H9 (cell line): Measurements from ENCODE around the gene COL5A2. TPM values are rescaled to one million over a fixed set of nuclear protein-coding genes. Genes with fewer than 3 reads are reported as not detected.
A peak's percentile ranks its signal among the peaks of the same experiment; 100 is the strongest.

ENCODE experiments used
- DNase-seq: peaks from one replicate; pipeline ENCODE4 v3.0.0-alpha.2; 2017
- H2AFZ ChIP-seq: one replicate; pipeline ENCODE4 v1.6.1; 2013; ENCODE audit warnings: mild to moderate bottlenecking, low read length, control low read depth, moderate library complexity
- H2AK5ac ChIP-seq: 2 replicates; pipeline ENCODE4 v1.6.1; 2013; ENCODE audit warnings: low read length, control low read depth, mixed read lengths; ENCODE audit not compliant: insufficient read length
- H2BK120ac ChIP-seq: one replicate; pipeline ENCODE4 v1.6.1; 2013; ENCODE audit warnings: low read depth, mild to moderate bottlenecking, low read length, control low read depth, inconsistent platforms; ENCODE audit not compliant: poor library complexity, severe bottlenecking
- H2BK12ac ChIP-seq: 2 replicates; pipeline ENCODE4 v1.6.1; 2013; ENCODE audit warnings: low read length, control low read depth, mixed read lengths, low read depth; ENCODE audit not compliant: insufficient read length
- H2BK15ac ChIP-seq: 2 replicates; pipeline ENCODE4 v1.6.1; 2013; ENCODE audit warnings: low read depth, low read length, control low read depth
- H2BK20ac ChIP-seq: one replicate; pipeline ENCODE4 v1.6.1; 2013; ENCODE audit warnings: low read depth, mild to moderate bottlenecking, low read length, control low read depth, inconsistent platforms; ENCODE audit not compliant: poor library complexity, severe bottlenecking
- H2BK5ac ChIP-seq: 2 replicates; pipeline ENCODE4 v1.6.1; 2013; ENCODE audit warnings: low read length, control low read depth, mixed read lengths; ENCODE audit not compliant: insufficient read length
- H3K14ac ChIP-seq: 2 replicates; pipeline ENCODE4 v1.6.1; 2013; ENCODE audit warnings: low read length, control low read depth; ENCODE audit not compliant: insufficient read depth
- H3K18ac ChIP-seq: 2 replicates; pipeline ENCODE4 v1.6.1; 2013; ENCODE audit warnings: low read depth, mild to moderate bottlenecking, mixed read lengths, low read length, control low read depth; ENCODE audit not compliant: insufficient read length
- H3K23ac ChIP-seq: 2 replicates; pipeline ENCODE4 v1.6.1; 2013; ENCODE audit warnings: low read length, control low read depth, mixed read lengths, low read depth; ENCODE audit not compliant: insufficient read length
- H3K23me2 ChIP-seq: 2 replicates; pipeline ENCODE4 v1.6.1; 2013; ENCODE audit warnings: low read depth, mild to moderate bottlenecking, mixed read lengths, low read length, control low read depth; ENCODE audit not compliant: insufficient read length, poor library complexity, severe bottlenecking
- H3K27ac ChIP-seq: 2 replicates; pipeline ENCODE4 v1.5.1; 2013; ENCODE audit warnings: low read length, control low read depth, mixed read lengths, low read depth; ENCODE audit not compliant: insufficient read length
- H3K27me3 ChIP-seq: 2 replicates; pipeline ENCODE4 v1.6.1; 2013; ENCODE audit warnings: low read length, control low read depth, inconsistent platforms; ENCODE audit not compliant: insufficient read depth
- H3K4ac ChIP-seq: 2 replicates; pipeline ENCODE4 v1.6.1; 2013; ENCODE audit warnings: low read depth, mild to moderate bottlenecking, control low read depth, inconsistent platforms, low read length, moderate library complexity
- H3K4me1 ChIP-seq: 2 replicates; pipeline ENCODE4 v1.6.1; 2013; ENCODE audit warnings: low read length, control low read depth, inconsistent platforms; ENCODE audit not compliant: insufficient read depth
- H3K4me2 ChIP-seq: 2 replicates; pipeline ENCODE4 v1.6.1; 2013; ENCODE audit warnings: low read length, control low read depth, mixed read lengths; ENCODE audit not compliant: insufficient read length, insufficient read depth
- H3K56ac ChIP-seq: 2 replicates; pipeline ENCODE4 v1.6.1; 2013; ENCODE audit warnings: low read depth, mild to moderate bottlenecking, mixed read lengths, low read length, control low read depth; ENCODE audit not compliant: insufficient read length
- H3K79me1 ChIP-seq: 2 replicates; pipeline ENCODE4 v1.6.1; 2013; ENCODE audit warnings: low read depth, mild to moderate bottlenecking, moderate library complexity, low read length, control low read depth, inconsistent platforms; ENCODE audit not compliant: insufficient read depth, poor library complexity, severe bottlenecking
- H3K79me2 ChIP-seq: 2 replicates; pipeline ENCODE4 v1.6.1; 2013; ENCODE audit warnings: low read length, control low read depth, inconsistent platforms; ENCODE audit not compliant: insufficient read depth
- H3K9ac ChIP-seq: 2 replicates; pipeline ENCODE4 v1.6.1; 2013; ENCODE audit warnings: low read length, control low read depth, mixed read lengths; ENCODE audit not compliant: insufficient read length; ENCODE audit errors: extremely low read depth
- H3K9me3 ChIP-seq: one replicate; pipeline ENCODE4 v1.6.1; 2013; ENCODE audit warnings: low read depth, low read length, inconsistent platforms; ENCODE audit not compliant: control insufficient read depth
- H3T11ph ChIP-seq: one replicate; pipeline ENCODE4 v1.6.1; 2013; ENCODE audit warnings: mild to moderate bottlenecking, low read length, control low read depth, inconsistent platforms
- H4K20me1 ChIP-seq: one replicate; pipeline ENCODE4 v1.6.1; 2013; ENCODE audit not compliant: control insufficient read depth, insufficient read length, insufficient read depth
- H4K5ac ChIP-seq: 2 replicates; pipeline ENCODE4 v1.6.1; 2013; ENCODE audit warnings: low read depth, mild to moderate bottlenecking, mixed read lengths, low read length, control low read depth; ENCODE audit not compliant: insufficient read length
- H4K8ac ChIP-seq: replicated peaks from 2 replicates; pipeline ENCODE4 v1.6.1; 2013; ENCODE audit warnings: low read length, control low read depth, mixed read lengths, low read depth; ENCODE audit not compliant: insufficient read length
- H4K91ac ChIP-seq: 2 replicates; pipeline ENCODE4 v1.6.1; 2013; ENCODE audit warnings: low read depth, mild to moderate bottlenecking, moderate library complexity, mixed read lengths, low read length, control low read depth; ENCODE audit not compliant: insufficient read length
- H3K27ac Mint-ChIP-seq, 3 experiments: 2 replicates in 2 of 3; 3 replicates in 1 of 3; pipeline ENCODE4 v1.8.0; 2020 to 2021; ENCODE audit warnings: mixed read lengths in 3 of 3, mild to moderate bottlenecking in 1 of 3, moderate library complexity in 1 of 3
- H3K27me3 Mint-ChIP-seq: 2 replicates; pipeline ENCODE4 v1.8.0; 2021; ENCODE audit warnings: low read depth, mild to moderate bottlenecking, moderate library complexity, mixed read lengths
- H3K36me3 Mint-ChIP-seq, 3 experiments: 2 replicates in 2 of 3; 3 replicates in 1 of 3; pipeline ENCODE4 v1.8.0; 2020 to 2021; ENCODE audit warnings: low read depth in 3 of 3, mixed read lengths in 3 of 3; ENCODE audit not compliant: insufficient read depth in 1 of 3
- H3K4me1 Mint-ChIP-seq, 2 experiments: 2 replicates each; pipeline ENCODE4 v1.8.0; 2020; ENCODE audit warnings: mixed read lengths in 2 of 2
- H3K4me3 Mint-ChIP-seq, 2 experiments: 2 replicates in 1 of 2; 3 replicates in 1 of 2; pipeline ENCODE4 v1.8.0; 2020 to 2021; ENCODE audit warnings: mild to moderate bottlenecking in 2 of 2, mixed read lengths in 2 of 2, moderate library complexity in 1 of 2
- H3K9me3 Mint-ChIP-seq, 2 experiments: 2 replicates in 1 of 2; 3 replicates in 1 of 2; pipeline ENCODE4 v1.8.0; 2020; ENCODE audit warnings: mild to moderate bottlenecking in 2 of 2, mixed read lengths in 2 of 2, moderate library complexity in 1 of 2
- WGBS: extraction: QIAGEN DNeasy Blood & Tissue Kit; methylation state at CpG from one replicate; pipeline ENCODE4 v1.1.7; 2013; ENCODE audit warnings: missing lambda C conversion rate, low lambda C conversion rate, mixed read lengths; ENCODE audit not compliant: insufficient read length; ENCODE audit errors: extremely low coverage; 5-methylcytosine and 5-hydroxymethylcytosine counted together
- total RNA-seq: library from RNA; stranded (reverse); gene quantifications from 2 replicates; pipeline ENCODE4 v1.2.1, GENCODE V29; 2021
- TF ChIP-seq, protein P1 (sequence below): fragments of 200-600 bp; sonication (generic); conservative IDR thresholded peaks from 3 replicates; pipeline ENCODE4 v1.8.0; 2021; ENCODE audit warnings: antibody characterized with exemption, mild to moderate bottlenecking

COL5A2 gene
- total RNA-seq, 1 experiment from 2014 or later = 10.5 TPM

DNA sequence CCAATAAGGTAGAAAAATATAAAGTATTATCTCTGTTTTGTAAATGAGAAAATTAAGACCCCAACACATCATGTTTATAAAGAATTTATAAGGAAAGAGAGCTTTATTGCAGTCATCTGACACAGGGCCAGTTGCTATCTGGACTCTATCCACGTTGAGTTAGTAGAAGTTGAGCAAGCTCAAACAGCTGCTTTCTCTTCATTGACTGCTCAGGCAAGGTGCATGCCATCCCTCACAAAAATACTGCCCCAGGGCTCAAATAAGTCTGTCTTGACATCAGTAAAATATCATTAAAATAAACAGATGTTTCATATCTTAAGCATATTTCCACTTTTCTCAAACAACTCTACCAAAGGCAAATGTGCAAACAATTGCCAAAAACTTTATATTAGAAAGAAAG is 14.8 kb downstream of the COL5A2 start:
- H4K5ac ChIP-seq = no peak overlapping the region
- TF ChIP-seq, protein P1, sequence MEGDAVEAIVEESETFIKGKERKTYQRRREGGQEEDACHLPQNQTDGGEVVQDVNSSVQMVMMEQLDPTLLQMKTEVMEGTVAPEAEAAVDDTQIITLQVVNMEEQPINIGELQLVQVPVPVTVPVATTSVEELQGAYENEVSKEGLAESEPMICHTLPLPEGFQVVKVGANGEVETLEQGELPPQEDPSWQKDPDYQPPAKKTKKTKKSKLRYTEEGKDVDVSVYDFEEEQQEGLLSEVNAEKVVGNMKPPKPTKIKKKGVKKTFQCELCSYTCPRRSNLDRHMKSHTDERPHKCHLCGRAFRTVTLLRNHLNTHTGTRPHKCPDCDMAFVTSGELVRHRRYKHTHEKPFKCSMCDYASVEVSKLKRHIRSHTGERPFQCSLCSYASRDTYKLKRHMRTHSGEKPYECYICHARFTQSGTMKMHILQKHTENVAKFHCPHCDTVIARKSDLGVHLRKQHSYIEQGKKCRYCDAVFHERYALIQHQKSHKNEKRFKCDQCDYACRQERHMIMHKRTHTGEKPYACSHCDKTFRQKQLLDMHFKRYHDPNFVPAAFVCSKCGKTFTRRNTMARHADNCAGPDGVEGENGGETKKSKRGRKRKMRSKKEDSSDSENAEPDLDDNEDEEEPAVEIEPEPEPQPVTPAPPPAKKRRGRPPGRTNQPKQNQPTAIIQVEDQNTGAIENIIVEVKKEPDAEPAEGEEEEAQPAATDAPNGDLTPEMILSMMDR = no peak
- H3K23ac ChIP-seq = no peak overlapping the region
- Mint-ChIP-seq H3K36me3 (no peaks in the 10 kb centered on the region), H3K9me3 (no peaks in the 10 kb centered on the region; a peak in 1 of 5 replicates), H3K4me1 (peaks cover 23 to 29% of the 10 kb centered on the region in 2 experiments), H3K27me3 (no peaks in the 10 kb centered on the region), H3K27ac (peak overlapping the region in 1 of 3 experiments; percentile 92; a peak in 1 of 7 replicates), H3K4me3 (no peak overlapping the region)
- H3K56ac ChIP-seq = no peak overlapping the region
- no peak overlapping the region for H3T11ph ChIP-seq
- H4K8ac ChIP-seq = no peak overlapping the region
- H3K79me1 ChIP-seq = no peaks in the 10 kb centered on the region
- H4K91ac ChIP-seq = no peak overlapping the region
- H3K27me3 ChIP-seq = no peaks in the 10 kb centered on the region
- H3K4me2 ChIP-seq = no peak overlapping the region
- H3K18ac ChIP-seq = no peak overlapping the region
- WGBS = no CpG with 5 or more reads among the region's 1 CpG
- H3K4me1 ChIP-seq = peaks cover 3% of the 10 kb centered on the region; the same call in 1 of the 2 replicates
- H2BK15ac ChIP-seq = no peak overlapping the region
- H3K27ac ChIP-seq = no peak overlapping the region
- DNase-seq = no peak
- no peak overlapping the region for H2BK12ac ChIP-seq
- H4K20me1 ChIP-seq = no peaks in the 10 kb centered on the region
- H2AFZ ChIP-seq = no peak overlapping the region
- H3K4ac ChIP-seq = no peak overlapping the region
- H3K23me2 ChIP-seq = no peaks in the 10 kb centered on the region
- no peak overlapping the region for H2BK5ac ChIP-seq
- H2AK5ac ChIP-seq = no peak overlapping the region
- no peak overlapping the region for H3K9ac ChIP-seq
- no peak overlapping the region for H3K14ac ChIP-seq
- H3K9me3 ChIP-seq = no peaks in the 10 kb centered on the region
- no peaks in the 10 kb centered on the region; the same call in 1 of the 2 replicates for H3K79me2 ChIP-seq
- no peak overlapping the region for H2BK120ac ChIP-seq
- H2BK20ac ChIP-seq = no peak overlapping the region
